Mesodermal cell (in vitro differentiated cells): ENCODE measurements around the gene DNAH8.
"Not testable (repeated sequence)": the region's sequence is repeated elsewhere in the genome, so short reads cannot be mapped to it uniquely, and the experiment has no call there.

Experiments used
- H3K27ac ChIP-seq: 2 replicates; pipeline ENCODE4 v1.7.0; 2013; ENCODE audit warnings: mild to moderate bottlenecking, low read depth, low read length, moderate library complexity; ENCODE audit not compliant: severe bottlenecking
- H3K36me3 ChIP-seq: 2 replicates; pipeline ENCODE4 v1.7.1; 2013; ENCODE audit warnings: mild to moderate bottlenecking, low read length, moderate library complexity; ENCODE audit not compliant: control insufficient read depth, insufficient read depth
- H3K4me1 ChIP-seq: one replicate; pipeline ENCODE4 v1.7.1; 2013; ENCODE audit warnings: mild to moderate bottlenecking, low read length; ENCODE audit not compliant: insufficient read depth, control insufficient read depth, poor library complexity, severe bottlenecking
- H3K4me3 ChIP-seq: 2 replicates; pipeline ENCODE4 v1.7.0; 2013; ENCODE audit warnings: low read length, control low read depth, mild to moderate bottlenecking; ENCODE audit not compliant: insufficient read depth, poor library complexity, severe bottlenecking; ENCODE audit errors: extremely low read depth
- H3K9me3 ChIP-seq: 2 replicates; pipeline ENCODE4 v1.7.1; 2013; ENCODE audit warnings: mild to moderate bottlenecking, low read length, moderate library complexity; ENCODE audit not compliant: control insufficient read depth
- WGBS, 2 experiments: methylation state at CpG; one replicate each; pipeline ENCODE4 v1.1.5; 2013; ENCODE audit warnings: missing lambda C conversion rate in 2 of 2; ENCODE audit not compliant: insufficient coverage in 2 of 2; 5-methylcytosine and 5-hydroxymethylcytosine counted together

The DNAH8 gene

GRCh38 chr6:38901802-38902522 is 186.9 kb downstream of the DNAH8 start:
- Histone ChIP-seq H3K4me1 (peaks cover 6% of the 10 kb centered on the region), H3K27ac (no peak overlapping the region), H3K36me3 (no peaks in the 10 kb centered on the region), H3K9me3 (no peaks in the 10 kb centered on the region), H3K4me3 (no peak overlapping the region)
- WGBS, 2 experiments: 75% methylated on average over 1 of the region's 3 CpGs; no CpG with 5 or more reads in 1 of the 2 experiments

GRCh38 chr6:38906582-38906981 is 191.5 kb downstream of the DNAH8 start:
- peak overlapping the region; percentile 84 for H3K27ac ChIP-seq

GRCh38 chr6:38907264-38907663 is 192.2 kb downstream of the DNAH8 start:
- no peak overlapping the region for H3K4me3 ChIP-seq
- peak overlapping the region; percentile 84 for H3K27ac ChIP-seq
- H3K36me3 ChIP-seq: no peaks in the 10 kb centered on the region
- H3K4me1 ChIP-seq: peaks cover 20% of the 10 kb centered on the region
- no peaks in the 10 kb centered on the region for H3K9me3 ChIP-seq

More at GRCh38 chr6:38906582-38906981, 191.5 kb downstream of the DNAH8 start:
- Histone ChIP-seq H3K9me3 (no peaks in the 10 kb centered on the region), H3K4me1 (peaks cover 20% of the 10 kb centered on the region), H3K4me3 (no peak overlapping the region), H3K36me3 (no peaks in the 10 kb centered on the region)
- 92 to 95% methylated on average over 2 to 3 of the region's 4 CpGs for WGBS, 2 experiments

- 93 to 100% methylated on average over 3 to 4 of the region's 6 CpGs for WGBS, 2 experiments
- Histone ChIP-seq H3K9me3 (no peaks in the 10 kb centered on the region), H3K36me3 (no peaks in the 10 kb centered on the region), H3K4me3 (no peak overlapping the region), H3K4me1 (peaks cover 20% of the 10 kb centered on the region), H3K27ac (peak overlapping the region; percentile 55)
These were observed 194.1 kb downstream of the DNAH8 start for GRCh38 chr6:38909015-38909730.

- Histone ChIP-seq H3K9me3 (no peaks in the 10 kb centered on the region), H3K27ac (no peak overlapping the region), H3K36me3 (no peaks in the 10 kb centered on the region), H3K4me1 (peaks cover 20% of the 10 kb centered on the region), H3K4me3 (no peak overlapping the region)
- WGBS, 2 experiments: 90 to 100% methylated on average over 1 to 2 of the region's 3 CpGs
These were observed 195.1 kb downstream of the DNAH8 start for GRCh38 chr6:38910207-38910606.

- H3K4me1 ChIP-seq: peaks cover 15% of the 10 kb centered on the region
- H3K36me3 ChIP-seq: no peaks in the 10 kb centered on the region
- WGBS, 2 experiments: 100% methylated on average over 2 of the region's 2 CpGs
- H3K4me3 ChIP-seq: no peak overlapping the region
- H3K27ac ChIP-seq: no peak overlapping the region
- H3K9me3 ChIP-seq: no peaks in the 10 kb centered on the region
These were observed 197.3 kb downstream of the DNAH8 start for GRCh38 chr6:38912378-38912777.

- WGBS, 2 experiments: 100% methylated on average over 1 to 2 of the region's 2 CpGs
- Histone ChIP-seq H3K9me3 (no peaks in the 10 kb centered on the region), H3K36me3 (no peaks in the 10 kb centered on the region), H3K4me1 (peaks cover 7% of the 10 kb centered on the region), H3K27ac (no peak overlapping the region), H3K4me3 (no peak overlapping the region)
These were observed 200.3 kb downstream of the DNAH8 start for GRCh38 chr6:38915205-38915925.

GRCh38 chr6:38921540-38921939 is 206.4 kb downstream of the DNAH8 start:
- not testable (repeated sequence) for H3K4me1 ChIP-seq, H3K9me3 ChIP-seq, H3K4me3 ChIP-seq, H3K36me3 ChIP-seq, H3K27ac ChIP-seq
- WGBS, 2 experiments: 62 to 71% methylated on average over 8 of the region's 8 CpGs

- no peaks in the 10 kb centered on the region for H3K4me1 ChIP-seq
- no peaks in the 10 kb centered on the region for H3K36me3 ChIP-seq
- WGBS, 2 experiments: 78 to 100% methylated on average over 2 to 3 of the region's 7 CpGs
- H3K27ac ChIP-seq: no peak overlapping the region
- H3K9me3 ChIP-seq: no peaks in the 10 kb centered on the region
- H3K4me3 ChIP-seq: no peak overlapping the region
These were observed 209.8 kb downstream of the DNAH8 start for GRCh38 chr6:38924791-38925509.

- Histone ChIP-seq H3K27ac (no peak overlapping the region), H3K36me3 (no peaks in the 10 kb centered on the region), H3K4me1 (no peaks in the 10 kb centered on the region), H3K9me3 (no peaks in the 10 kb centered on the region), H3K4me3 (no peak overlapping the region)
- no CpG with 5 or more reads among the region's 5 CpGs for WGBS, 2 experiments
These were observed 214.4 kb downstream of the DNAH8 start for GRCh38 chr6:38929560-38929959.
